Fibroblast of lung (primary cell): ENCODE data around the gene BMPR1A.

ENCODE experiments used
- CTCF ChIP-seq, 2 donors: IDR thresholded peaks in 1 of 2; conservative IDR thresholded peaks in 1 of 2; 1 replicate in 1 of 2; 2 replicates in 1 of 2; pipeline ENCODE4 v1.5.1; 2011 to 2012; ENCODE audit warnings: low read length in 2 of 2, control low read depth in 1 of 2, inconsistent platforms in 1 of 2, low read depth in 1 of 2, mild to moderate bottlenecking in 1 of 2
- EZH2 ChIP-seq: IDR thresholded peaks from 2 replicates; pipeline ENCODE4 v1.5.1; 2012; ENCODE audit warnings: low read length, control low read depth, mild to moderate bottlenecking; ENCODE audit errors: missing control alignments

GRCh38 chr10:86889997-86890396 is 133.6 kb downstream of the BMPR1A start:
- TF ChIP-seq EZH2 (no peak), CTCF (conservative IDR thresholded peaks at IDR 0.05 in 1 of 2, IDR thresholded peaks at IDR 0.05 in 1 of 2; ENCODE audit: low read depth in 1 of 2, low read length in 2 of 2) (no peak)
